Measurements from ENCODE around the gene MAST1. TPM values are rescaled to one million over a fixed set of nuclear protein-coding genes. Genes with fewer than 3 reads are reported as not detected.

Gene MAST1
- 13.4 and 19.9 TPM in 2 replicates for total RNA-seq (2014; rRNA removed; shearing (Covaris generic))
- 8.9 and 13.9 TPM in 2 replicates for polyA plus RNA-seq (2016; fragmentation: Nextera tagmentation; extraction: Ambion mirVana)
- long read RNA-seq, partial matches to known transcripts: 2 of 4 reads
- long read RNA-seq, other reads (novel, unspliced or antisense): 2 of 4 reads

DNA sequence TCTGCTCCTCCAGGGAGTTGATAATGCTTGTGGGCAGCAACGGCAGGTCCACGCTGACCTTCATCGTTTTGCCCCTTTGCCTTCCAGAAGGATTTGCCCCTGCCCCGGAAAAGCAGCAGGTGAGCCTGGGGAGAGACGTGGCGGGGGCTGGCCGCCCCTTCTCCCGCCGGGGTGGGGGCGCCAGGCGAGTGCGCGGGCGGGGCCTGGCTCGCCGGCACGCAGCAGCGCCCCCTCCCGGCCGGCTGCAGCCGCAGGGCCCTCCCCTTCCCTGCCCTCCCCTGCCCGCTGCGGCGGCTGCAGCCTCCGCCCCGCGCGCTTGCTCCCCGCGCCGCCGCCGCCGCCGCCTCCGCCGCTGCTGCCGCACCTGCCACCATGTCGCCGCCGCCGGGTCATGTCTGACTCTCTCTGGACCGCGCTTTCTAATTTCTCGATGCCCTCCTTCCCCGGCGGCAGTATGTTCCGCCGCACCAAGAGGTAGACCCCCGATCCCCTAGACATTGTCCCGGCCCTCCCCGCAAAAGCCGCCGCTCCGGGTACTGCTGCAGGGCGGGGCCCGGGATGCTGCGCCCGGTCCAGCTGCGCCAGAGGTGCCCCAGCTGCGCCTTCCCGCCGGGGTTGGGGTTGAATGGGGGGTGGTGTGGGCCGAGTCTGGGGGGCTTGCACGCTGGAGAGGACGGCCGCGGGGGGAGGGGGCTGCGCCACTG is at the start of gene MAST1:
Gene MAST1, plus strand, starts transcription at position 334 of the 704 bp plus-strand sequence. Its CDS starts 58 bp downstream, at position 392.
- no peaks in the 10 kb centered on the region for H3K9me2 ChIP-seq (ENCODE audit: insufficient read depth)
- peaks cover 8% of the 10 kb centered on the region for H3K79me2 ChIP-seq (replicated peaks; ENCODE audit: insufficient read depth)
- peaks cover 14% of the 10 kb centered on the region for H3K27me3 ChIP-seq (ENCODE audit: insufficient read depth)
- no peaks in the 10 kb centered on the region; the same call in 2 of the 3 replicates for H3K9me3 Mint-ChIP-seq
- H3K4me1 Mint-ChIP-seq: peaks cover 43% of the 10 kb centered on the region
- H3K27ac Mint-ChIP-seq: peak within 1 kb of the TSS; percentile 62; the same call in 1 of the 2 replicates
- peaks cover 9% of the 10 kb centered on the region; the same call in 1 of the 3 replicates for H3K36me3 Mint-ChIP-seq (ENCODE audit: low read depth)
- peaks cover 31% of the 10 kb centered on the region for H3K27me3 Mint-ChIP-seq (ENCODE audit: insufficient read depth, low read depth, poor library complexity)
- peak within 1 kb of the TSS; percentile 92 for H3K4me3 ChIP-seq
- peak within 1 kb of the TSS; percentile 79 for H3K4me3 Mint-ChIP-seq
- DNase-seq (ENCODE audit: low spot score) (peak; percentile 80), ATAC-seq (peak; percentile 14)
- peaks cover 7% of the 10 kb centered on the region for H4K20me1 ChIP-seq (replicated peaks; ENCODE audit: insufficient read depth)
- 0 out of 2 replicates have a peak within 1 kb of the TSS, but pooled peaks have one; percentile 39 for H3K27ac ChIP-seq (ENCODE audit: low read depth)
- TF ChIP-seq, protein P1, sequence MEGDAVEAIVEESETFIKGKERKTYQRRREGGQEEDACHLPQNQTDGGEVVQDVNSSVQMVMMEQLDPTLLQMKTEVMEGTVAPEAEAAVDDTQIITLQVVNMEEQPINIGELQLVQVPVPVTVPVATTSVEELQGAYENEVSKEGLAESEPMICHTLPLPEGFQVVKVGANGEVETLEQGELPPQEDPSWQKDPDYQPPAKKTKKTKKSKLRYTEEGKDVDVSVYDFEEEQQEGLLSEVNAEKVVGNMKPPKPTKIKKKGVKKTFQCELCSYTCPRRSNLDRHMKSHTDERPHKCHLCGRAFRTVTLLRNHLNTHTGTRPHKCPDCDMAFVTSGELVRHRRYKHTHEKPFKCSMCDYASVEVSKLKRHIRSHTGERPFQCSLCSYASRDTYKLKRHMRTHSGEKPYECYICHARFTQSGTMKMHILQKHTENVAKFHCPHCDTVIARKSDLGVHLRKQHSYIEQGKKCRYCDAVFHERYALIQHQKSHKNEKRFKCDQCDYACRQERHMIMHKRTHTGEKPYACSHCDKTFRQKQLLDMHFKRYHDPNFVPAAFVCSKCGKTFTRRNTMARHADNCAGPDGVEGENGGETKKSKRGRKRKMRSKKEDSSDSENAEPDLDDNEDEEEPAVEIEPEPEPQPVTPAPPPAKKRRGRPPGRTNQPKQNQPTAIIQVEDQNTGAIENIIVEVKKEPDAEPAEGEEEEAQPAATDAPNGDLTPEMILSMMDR (conservative IDR thresholded peaks at IDR 0.05; ENCODE audit: low read depth in 2 of 2): peak; percentile 34 to 68; a peak in 3 of 4 replicates
- TF ChIP-seq CREB1 (CRISPR knock-in tag; IDR thresholded peaks at IDR 0.05; ENCODE audit: low read depth): 0 out of 2 replicates have a peak, but pooled peaks have one; percentile 11
- no peak for TF ChIP-seq JUNB (IDR thresholded peaks at IDR 0.05; ENCODE audit: unreplicated experiment)
- TF ChIP-seq POLR2AphosphoS5 (IDR thresholded peaks at IDR 0.05; ENCODE audit: low read depth): 0 out of 2 replicates have a peak, but pooled peaks have one; percentile 45
- no peak for TF ChIP-seq ZNF331 (CRISPR knock-in tag; IDR thresholded peaks at IDR 0.05; ENCODE audit: low read depth)
- peaks cover 34% of the 10 kb centered on the region for H3K4me1 ChIP-seq (ENCODE audit: insufficient read depth)
- H3F3A ChIP-seq (replicated peaks; ENCODE audit: low read depth): peaks cover 48% of the 10 kb centered on the region
- peak within 1 kb of the TSS; percentile 94 for H3K4me2 ChIP-seq
- H2AFZ ChIP-seq: peak within 1 kb of the TSS; percentile 91; the same call in 1 of the 2 replicates
- H3K36me3 ChIP-seq (ENCODE audit: insufficient read depth): no peaks in the 10 kb centered on the region

DNA sequence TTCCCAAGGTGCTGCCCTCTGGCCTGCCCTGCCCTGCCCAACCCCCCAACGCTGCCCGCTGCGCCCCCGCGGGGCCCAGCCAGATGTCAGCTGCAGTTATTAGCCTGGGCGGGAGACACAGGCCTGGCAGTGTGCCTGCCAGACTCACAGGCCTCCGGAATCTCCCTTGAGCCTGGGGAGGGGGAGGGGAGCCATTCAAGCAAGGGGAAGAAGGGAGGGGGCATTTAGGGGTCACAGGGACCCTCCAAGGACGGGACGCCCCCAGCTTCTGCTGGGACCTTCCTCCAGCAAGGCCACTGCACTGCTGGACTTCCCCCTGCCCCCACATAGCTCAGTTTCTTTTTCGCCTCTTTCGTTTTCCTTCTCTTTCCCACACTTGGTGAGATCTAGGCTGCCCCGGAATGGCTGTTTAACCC is 49.6 kb upstream of the MAST1 start:
- peak overlapping the region; percentile 96 for H3K4me2 ChIP-seq
- no peaks in the 10 kb centered on the region for H3K79me2 ChIP-seq (replicated peaks; ENCODE audit: insufficient read depth)
- no peaks in the 10 kb centered on the region for H3K9me2 ChIP-seq (ENCODE audit: insufficient read depth)
- H2AFZ ChIP-seq: 0 out of 2 replicates have a peak overlapping the region, but pooled peaks have one; percentile 5
- peak; percentile 0; the same call in 1 of the 3 replicates for ATAC-seq
- H3K36me3 Mint-ChIP-seq (ENCODE audit: low read depth): no peaks in the 10 kb centered on the region; the same call in 2 of the 3 replicates
- DNase-seq (ENCODE audit: low spot score): peak; percentile 72
- H4K20me1 ChIP-seq (replicated peaks; ENCODE audit: insufficient read depth): no peaks in the 10 kb centered on the region
- H3F3A ChIP-seq (replicated peaks; ENCODE audit: low read depth): peaks cover 29% of the 10 kb centered on the region; the same call in 1 of the 2 replicates
- H3K4me1 ChIP-seq (ENCODE audit: insufficient read depth): peaks cover 31% of the 10 kb centered on the region
- H3K36me3 ChIP-seq (ENCODE audit: insufficient read depth): no peaks in the 10 kb centered on the region
- H3K9me3 Mint-ChIP-seq: peaks cover 3% of the 10 kb centered on the region; the same call in 2 of the 3 replicates
- peak overlapping the region; percentile 75 for H3K27ac Mint-ChIP-seq
- TF ChIP-seq POLR2AphosphoS5 (IDR thresholded peaks at IDR 0.05; ENCODE audit: low read depth) (0 out of 2 replicates have a peak, but pooled peaks have one; percentile 27), ZNF114 (CRISPR knock-in tag; IDR thresholded peaks at IDR 0.05) (no peak), EZH2 (IDR thresholded peaks at IDR 0.05; ENCODE audit: low read depth, unreplicated experiment) (no peak)
- TF ChIP-seq, protein P1 (conservative IDR thresholded peaks at IDR 0.05; ENCODE audit: low read depth in 2 of 2): no peak; a peak in 1 of 4 replicates
- H3K4me3 ChIP-seq: peak overlapping the region; percentile 83
- H3K27ac ChIP-seq (ENCODE audit: low read depth): peak overlapping the region; percentile 85
- H3K4me3 Mint-ChIP-seq: peak overlapping the region; percentile 79
- H3K4me1 Mint-ChIP-seq: peaks cover 23% of the 10 kb centered on the region
- H3K27me3 Mint-ChIP-seq (ENCODE audit: insufficient read depth, low read depth, poor library complexity): peaks cover 37% of the 10 kb centered on the region
- peaks cover 27% of the 10 kb centered on the region for H3K27me3 ChIP-seq (ENCODE audit: insufficient read depth)

Measured in GM23338 (cell line).